ENCODE results near the gene PADI1. TPM values are rescaled to one million over a fixed set of nuclear protein-coding genes. Genes with fewer than 3 reads are reported as not detected.

PADI1 gene
- total RNA-seq, 4 donors from 2014 or later = 4.0 to 57.3 (median 9.1) TPM

GRCh38 chr1:17287130-17287776 lies 82.3 kb downstream of the PADI1 start:
- Histone ChIP-seq H3K9me3 (no peaks in the 10 kb centered on the region), H3K27me3 (peaks cover 55% of the 10 kb centered on the region), H3K27ac (no peak overlapping the region), H3K4me1 (peaks cover 23% of the 10 kb centered on the region), H3K36me3 (no peaks in the 10 kb centered on the region), H3K4me3 (no peak overlapping the region)
- WGBS = 73% methylated on average over 3 of the region's 5 CpGs
- TF ChIP-seq CTCF (IDR thresholded peaks at IDR 0.05) = no peak
- no peak for TF ChIP-seq POLR2A (IDR thresholded peaks at IDR 0.05)
- TF ChIP-seq EP300 (IDR thresholded peaks at IDR 0.05) = no peak
- no peak for TF ChIP-seq POLR2AphosphoS5 (IDR thresholded peaks at IDR 0.05)
- no peak for DNase-seq (ENCODE audit: low spot score in 2 of 2)

- no peaks in the 10 kb centered on the region for H3K9me3 ChIP-seq
- DNase-seq (ENCODE audit: low spot score in 2 of 2) = no peak
- peak overlapping the region; percentile 44 for H3K27ac ChIP-seq
These were observed 84.8 kb downstream of the PADI1 start for GRCh38 chr1:17289721-17290120.

GRCh38 chr1:17290553-17290952 lies 85.6 kb downstream of the PADI1 start:
- 83% methylated on average over 3 of the region's 3 CpGs for WGBS

More at GRCh38 chr1:17289721-17290120, 84.8 kb downstream of the PADI1 start:
- peaks cover 27% of the 10 kb centered on the region for H3K4me1 ChIP-seq
- TF ChIP-seq CTCF (IDR thresholded peaks at IDR 0.05) (no peak), POLR2A (IDR thresholded peaks at IDR 0.05) (no peak), POLR2AphosphoS5 (IDR thresholded peaks at IDR 0.05) (no peak), EP300 (IDR thresholded peaks at IDR 0.05) (no peak)
- no peaks in the 10 kb centered on the region for H3K36me3 ChIP-seq
- H3K4me3 ChIP-seq = no peak overlapping the region
- WGBS = 14% methylated on average over 2 of the region's 2 CpGs
- H3K27me3 ChIP-seq = peaks cover 54% of the 10 kb centered on the region

GRCh38 chr1:17292299-17293160 lies 87.6 kb downstream of the PADI1 start:
- Histone ChIP-seq H3K27me3 (peaks cover 40% of the 10 kb centered on the region), H3K4me1 (peaks cover 38% of the 10 kb centered on the region), H3K9me3 (no peaks in the 10 kb centered on the region), H3K4me3 (no peak overlapping the region), H3K36me3 (no peaks in the 10 kb centered on the region), H3K27ac (peak overlapping the region; percentile 41)
- 43% methylated on average over 7 of the region's 7 CpGs for WGBS
- TF ChIP-seq EP300 (IDR thresholded peaks at IDR 0.05) (no peak), CTCF (IDR thresholded peaks at IDR 0.05) (no peak), POLR2A (IDR thresholded peaks at IDR 0.05) (no peak), POLR2AphosphoS5 (IDR thresholded peaks at IDR 0.05) (no peak)
- no peak for DNase-seq (ENCODE audit: low spot score in 2 of 2)

More at GRCh38 chr1:17290553-17290952, 85.6 kb downstream of the PADI1 start:
- H3K4me3 ChIP-seq = no peak overlapping the region
- TF ChIP-seq EP300 (IDR thresholded peaks at IDR 0.05) (no peak), POLR2AphosphoS5 (IDR thresholded peaks at IDR 0.05) (no peak), CTCF (IDR thresholded peaks at IDR 0.05) (no peak), POLR2A (IDR thresholded peaks at IDR 0.05) (no peak)
- H3K4me1 ChIP-seq = peaks cover 30% of the 10 kb centered on the region
- H3K27me3 ChIP-seq = peaks cover 53% of the 10 kb centered on the region
- H3K36me3 ChIP-seq = no peaks in the 10 kb centered on the region
- no peak overlapping the region for H3K27ac ChIP-seq
- H3K9me3 ChIP-seq = no peaks in the 10 kb centered on the region
- no peak for DNase-seq (ENCODE audit: low spot score in 2 of 2)

Data from suprapubic skin (tissue), 4 donors.